Stimulated activated CD8-positive, alpha-beta memory T cell treated with anti-CD3 and anti-CD28 coated beads, Interleukin-7, amount 100 ng/mL, for 48 hours (primary cell): ENCODE data around the gene HRC.
"Not testable (repeated sequence)": the region's sequence is repeated elsewhere in the genome, so short reads cannot be mapped to it uniquely, and the experiment has no call there.

Experiments
- DNase-seq, 2 donors: peaks; one replicate each; pipeline ENCODE4 v3.0.0-alpha.2; 2020; ENCODE audit warnings: low read depth in 1 of 2; ENCODE audit errors: extremely low read depth in 1 of 2

The HRC gene

GRCh38 chr19:49155005-49155819 lies at the start of gene HRC:
Gene HRC, minus strand, starts transcription at chr19:49155396. Its CDS starts 159 bp downstream, at chr19:49155237.
- no peak for DNase-seq

- DNase-seq = no peak
These were observed 45.8 kb upstream of the HRC start for GRCh38 chr19:49201042-49201441.

- DNase-seq = no peak
These were observed 45.2 kb upstream of the HRC start for GRCh38 chr19:49200238-49200862.

- no peak for DNase-seq
These were observed 41.5 kb upstream of the HRC start for GRCh38 chr19:49196527-49197240.

- DNase-seq = no peak
These were observed 39.2 kb upstream of the HRC start for GRCh38 chr19:49194408-49194807.

GRCh38 chr19:49193822-49194394 lies 38.7 kb upstream of the HRC start:
- no peak for DNase-seq

GRCh38 chr19:49190781-49191180 lies 35.6 kb upstream of the HRC start:
- no peak for DNase-seq

GRCh38 chr19:49189259-49189658 lies 34.1 kb upstream of the HRC start:
- no peak for DNase-seq

GRCh38 chr19:49188626-49189200 lies 33.5 kb upstream of the HRC start:
- no peak for DNase-seq

- no peak for DNase-seq
These were observed 30.9 kb upstream of the HRC start for GRCh38 chr19:49186108-49186507.

GRCh38 chr19:49182848-49183375 lies 27.7 kb upstream of the HRC start:
- no peak for DNase-seq

GRCh38 chr19:49182010-49182847 lies 27.0 kb upstream of the HRC start:
- DNase-seq = not testable (repeated sequence)

GRCh38 chr19:49180659-49181058 lies 25.5 kb upstream of the HRC start:
- no peak for DNase-seq

- DNase-seq = no peak
These were observed 18.0 kb upstream of the HRC start for GRCh38 chr19:49173198-49173597.

GRCh38 chr19:49168421-49168820 lies 13.2 kb upstream of the HRC start:
- no peak for DNase-seq

- DNase-seq = no peak
These were observed 12.7 kb upstream of the HRC start for GRCh38 chr19:49167857-49168409.

- DNase-seq = no peak
These were observed 10.7 kb upstream of the HRC start for GRCh38 chr19:49165865-49166301.

GRCh38 chr19:49165111-49165750 lies 10.0 kb upstream of the HRC start:
- DNase-seq = no peak

- no peak for DNase-seq
These were observed 6.8 kb upstream of the HRC start for GRCh38 chr19:49161987-49162386.
